DMS114 treated with DMSO at 0.1 percent for 48 hours (cell line): ENCODE measurements around the gene EIF4G3.
"Not testable (repeated sequence)": the region's sequence is repeated elsewhere in the genome, so short reads cannot be mapped to it uniquely, and the experiment has no call there.

Experiments used
- DNase-seq: peaks from one replicate; lab custom pipeline; 2025; ENCODE audit not compliant: unreplicated experiment; lab: John Stamatoyannopoulos, UW

The EIF4G3 gene

DNA sequence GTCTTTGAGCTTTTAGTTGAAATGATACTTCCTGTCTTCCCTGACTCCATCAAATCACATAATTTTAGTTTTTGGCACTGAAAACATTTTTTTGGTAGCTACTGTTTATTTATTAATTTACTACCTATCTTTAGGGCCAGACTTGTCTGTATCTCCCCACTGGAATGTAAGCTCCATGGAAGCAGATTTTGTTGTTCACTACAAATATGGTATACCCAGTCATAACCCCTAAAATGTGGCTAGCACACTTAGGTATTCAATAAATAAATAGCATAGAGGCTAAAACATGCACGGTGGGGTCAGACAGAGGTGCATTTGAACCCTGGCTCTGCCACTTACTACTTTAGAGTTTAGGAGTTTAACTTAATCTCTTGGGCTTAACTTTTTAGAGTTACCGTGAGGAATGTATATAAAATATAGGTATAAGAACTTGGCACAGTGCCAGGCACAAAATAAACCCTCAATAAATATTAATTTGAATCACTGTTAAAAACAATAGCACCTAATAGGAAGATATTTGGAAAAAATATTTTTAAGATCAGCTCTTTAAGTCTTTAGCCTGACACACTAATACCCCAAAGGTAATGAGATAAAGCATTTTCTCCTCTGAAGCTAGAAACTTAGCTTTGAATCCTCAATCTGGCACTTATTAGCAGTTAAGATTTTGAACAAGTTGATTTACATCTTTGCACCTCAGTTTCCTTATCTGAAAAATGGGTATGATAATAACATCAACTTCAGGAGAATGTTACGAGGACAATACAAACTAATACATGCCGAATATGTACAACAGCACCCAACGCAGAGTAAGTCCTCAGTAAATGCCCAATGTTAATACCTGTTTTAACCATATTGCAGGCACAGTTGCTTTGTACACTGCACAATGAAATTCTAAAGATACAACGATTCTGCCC is 330.0 kb downstream of the EIF4G3 start:
- no peak for DNase-seq

- DNase-seq = no peak
Observed at GRCh38 chr1:20840731-20841130, 336.0 kb downstream of the EIF4G3 start.

DNA sequence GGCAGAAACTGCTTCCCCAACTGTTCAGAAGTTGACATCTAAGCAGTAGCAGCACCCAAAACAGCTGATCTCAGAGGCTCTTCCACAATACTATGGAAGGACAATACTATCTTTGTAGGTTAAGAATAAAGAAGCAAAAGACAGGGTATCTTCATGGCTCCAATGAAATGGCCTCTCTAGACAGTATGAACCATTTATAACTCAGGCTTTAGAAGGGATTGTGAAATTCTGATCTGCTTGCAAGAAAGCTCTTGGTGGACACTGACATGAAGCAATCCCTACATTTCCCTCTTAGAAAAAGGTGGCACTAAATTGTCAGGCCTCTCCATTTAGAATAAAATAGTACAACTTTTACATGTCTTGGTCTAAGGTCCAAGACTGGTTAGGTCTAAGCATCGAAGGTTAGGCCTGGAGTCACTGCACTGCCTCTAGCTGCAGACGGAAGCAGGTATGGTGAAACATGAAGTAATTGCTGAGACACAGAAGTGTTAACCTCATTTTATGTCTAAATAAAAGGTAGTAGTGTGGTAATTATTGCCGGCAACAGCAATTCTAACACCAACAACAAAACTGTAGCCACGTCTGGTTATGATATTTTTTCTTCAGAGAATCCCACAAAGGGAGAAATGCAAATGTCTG is 339.0 kb downstream of the EIF4G3 start:
- no peak for DNase-seq

DNA sequence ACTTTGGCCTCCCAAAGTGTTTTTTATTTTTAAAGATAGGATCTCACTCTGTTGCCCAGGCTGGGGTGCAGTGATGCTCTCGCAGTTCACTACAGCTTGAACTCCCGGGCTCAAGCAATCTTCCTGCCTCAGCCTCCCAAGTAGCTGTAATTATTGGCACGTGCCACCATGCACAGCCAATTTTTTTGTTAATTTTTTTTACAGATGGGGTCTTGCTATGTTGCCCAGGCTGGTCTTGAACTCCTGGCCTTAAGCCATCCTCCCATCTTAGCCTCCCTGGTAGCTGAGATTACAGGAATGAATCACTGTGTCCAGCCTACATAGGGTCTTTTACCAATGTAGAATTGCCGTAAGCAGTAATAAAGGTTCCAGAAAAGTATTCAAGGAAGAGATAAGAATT is 340.5 kb downstream of the EIF4G3 start:
- DNase-seq = no peak

DNA sequence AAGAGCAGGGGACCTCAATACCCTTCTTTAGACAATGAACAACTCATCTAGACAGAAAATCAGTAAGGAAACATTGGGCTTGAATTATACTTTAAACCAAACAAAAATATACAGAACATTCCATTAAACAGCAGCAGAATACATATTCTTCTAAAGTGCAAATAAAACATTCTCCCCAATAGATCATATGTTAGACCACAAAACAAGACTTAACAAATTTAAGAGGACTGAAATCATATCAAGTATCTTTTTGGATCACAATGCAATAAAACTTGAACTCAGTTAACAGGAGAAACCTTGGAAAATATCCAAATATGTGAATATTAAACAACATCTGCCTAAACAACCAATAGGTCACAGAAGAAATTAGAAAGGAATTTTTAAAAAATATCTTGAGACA is 341.9 kb downstream of the EIF4G3 start:
- no peak for DNase-seq

DNA sequence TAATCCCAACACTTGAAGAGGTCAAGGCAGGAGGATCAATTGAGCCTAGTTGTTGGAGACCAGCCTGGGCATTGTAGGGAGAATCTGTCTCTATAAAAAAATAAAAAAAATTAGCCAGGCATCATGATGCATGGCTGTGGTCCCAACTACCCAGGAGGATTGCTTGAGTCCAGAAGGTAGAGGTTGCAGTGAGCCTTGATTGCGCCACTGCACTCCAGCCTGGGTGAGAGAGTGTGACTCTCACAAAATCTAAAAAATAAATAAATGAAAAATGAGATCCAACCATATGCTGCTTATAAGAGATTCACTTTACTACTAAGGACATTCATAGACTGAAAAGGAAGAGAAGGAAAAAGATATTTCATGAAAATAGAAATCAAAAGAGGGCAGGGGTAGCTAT is 342.5 kb downstream of the EIF4G3 start:
- no peak for DNase-seq

- DNase-seq = no peak
Observed at GRCh38 chr1:20830378-20830777, 346.3 kb downstream of the EIF4G3 start.

DNA sequence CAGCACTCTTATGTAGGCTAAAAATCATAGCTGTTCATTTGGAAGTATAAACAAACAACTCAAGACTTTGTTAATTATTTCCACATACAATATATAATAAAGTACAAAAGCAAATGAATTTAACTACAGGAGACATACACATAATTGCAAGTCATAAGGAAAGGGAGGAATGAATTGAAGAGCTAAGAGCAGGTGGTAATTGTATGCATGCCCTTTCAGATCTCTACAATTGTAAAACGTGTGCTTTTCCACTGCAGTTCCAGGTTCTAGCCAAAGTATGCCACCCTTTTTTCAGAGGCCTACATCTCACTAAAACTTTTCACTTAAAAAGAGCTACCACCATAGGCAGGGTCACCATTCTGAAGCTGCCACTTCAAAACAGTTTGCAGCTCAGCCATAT is 346.8 kb downstream of the EIF4G3 start:
- DNase-seq = no peak

- DNase-seq = no peak
Observed at GRCh38 chr1:20829531-20829930, 347.2 kb downstream of the EIF4G3 start.

- DNase-seq = no peak
Observed at GRCh38 chr1:20823845-20824244, 352.9 kb downstream of the EIF4G3 start.

GRCh38 chr1:20821466-20821865 is 355.2 kb downstream of the EIF4G3 start:
- no peak for DNase-seq

GRCh38 chr1:20819818-20820217 is 356.9 kb downstream of the EIF4G3 start:
- DNase-seq = no peak

GRCh38 chr1:20814534-20814871 is 362.2 kb downstream of the EIF4G3 start:
- no peak for DNase-seq

GRCh38 chr1:20811916-20812315 is 364.8 kb downstream of the EIF4G3 start:
- DNase-seq = no peak

GRCh38 chr1:20793236-20793635 is 383.5 kb downstream of the EIF4G3 start:
- no peak for DNase-seq

- DNase-seq = no peak
Observed at GRCh38 chr1:20792196-20792595, 384.5 kb downstream of the EIF4G3 start.

- no peak for DNase-seq
Observed at GRCh38 chr1:20790785-20791184, 385.9 kb downstream of the EIF4G3 start.

DNA sequence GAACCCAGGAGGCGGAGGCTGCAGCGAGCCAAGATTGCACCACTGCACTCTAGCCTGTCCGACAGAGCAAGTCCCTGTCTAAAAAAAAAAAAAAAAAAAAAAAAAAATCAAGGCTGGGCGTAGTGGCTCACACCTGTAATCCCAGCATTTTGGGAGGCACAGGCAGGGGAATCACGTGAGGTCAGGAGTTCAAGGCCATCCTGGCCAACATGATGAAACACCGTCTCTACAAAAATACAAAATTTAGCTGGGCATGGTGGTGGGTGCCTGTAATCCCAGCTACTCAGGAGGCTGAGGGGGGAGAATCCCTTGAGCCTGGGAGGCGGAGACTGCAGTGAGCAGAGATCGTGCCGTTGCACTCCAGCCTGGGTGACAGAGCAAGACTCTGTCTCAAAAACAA is 387.1 kb downstream of the EIF4G3 start:
- DNase-seq = not testable (repeated sequence)

DNA sequence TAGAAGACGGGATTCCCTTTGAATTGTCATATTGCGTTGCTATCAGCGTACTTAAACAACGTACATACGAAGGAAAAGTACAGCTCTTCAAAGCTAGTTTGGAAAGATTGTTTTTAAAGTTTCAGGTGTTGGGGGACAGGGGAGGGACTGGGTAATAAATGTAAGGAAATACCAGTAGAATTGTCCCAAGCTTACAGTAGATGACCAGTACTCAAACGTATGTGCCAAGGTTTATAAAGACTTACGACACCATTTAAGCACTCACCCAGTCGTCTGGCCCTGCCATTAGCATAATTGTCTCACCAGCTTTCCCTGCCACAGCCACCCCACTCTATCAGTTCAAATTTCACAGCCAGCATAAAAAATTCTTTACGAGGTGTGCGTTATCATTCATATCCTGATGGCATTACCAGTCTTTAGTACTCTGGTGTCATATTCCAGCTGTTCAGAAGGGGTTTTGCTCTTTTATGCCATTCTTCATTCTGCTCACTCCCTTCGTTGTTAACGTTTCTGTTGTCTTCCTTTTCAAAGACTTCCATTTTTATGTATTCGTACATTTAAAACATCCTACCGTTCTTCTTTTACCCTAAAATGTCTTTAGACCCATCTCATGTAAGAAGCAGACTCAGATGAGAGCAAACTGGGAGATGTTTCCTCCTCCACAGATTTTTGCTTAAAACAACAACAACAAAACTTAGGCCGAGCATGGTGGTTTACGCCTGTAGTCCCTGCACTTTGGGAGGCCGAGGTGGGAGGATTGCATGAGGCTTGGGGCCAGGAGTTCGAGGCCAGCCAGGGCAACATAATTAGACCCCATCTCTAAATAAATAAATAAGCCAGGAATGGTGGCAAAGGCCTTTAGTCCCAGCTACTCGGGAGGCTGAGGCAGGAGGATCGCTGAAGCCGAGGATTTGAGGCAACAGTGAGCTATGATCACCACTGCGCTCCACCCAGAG is 388.6 kb downstream of the EIF4G3 start:
- no peak for DNase-seq

DNA sequence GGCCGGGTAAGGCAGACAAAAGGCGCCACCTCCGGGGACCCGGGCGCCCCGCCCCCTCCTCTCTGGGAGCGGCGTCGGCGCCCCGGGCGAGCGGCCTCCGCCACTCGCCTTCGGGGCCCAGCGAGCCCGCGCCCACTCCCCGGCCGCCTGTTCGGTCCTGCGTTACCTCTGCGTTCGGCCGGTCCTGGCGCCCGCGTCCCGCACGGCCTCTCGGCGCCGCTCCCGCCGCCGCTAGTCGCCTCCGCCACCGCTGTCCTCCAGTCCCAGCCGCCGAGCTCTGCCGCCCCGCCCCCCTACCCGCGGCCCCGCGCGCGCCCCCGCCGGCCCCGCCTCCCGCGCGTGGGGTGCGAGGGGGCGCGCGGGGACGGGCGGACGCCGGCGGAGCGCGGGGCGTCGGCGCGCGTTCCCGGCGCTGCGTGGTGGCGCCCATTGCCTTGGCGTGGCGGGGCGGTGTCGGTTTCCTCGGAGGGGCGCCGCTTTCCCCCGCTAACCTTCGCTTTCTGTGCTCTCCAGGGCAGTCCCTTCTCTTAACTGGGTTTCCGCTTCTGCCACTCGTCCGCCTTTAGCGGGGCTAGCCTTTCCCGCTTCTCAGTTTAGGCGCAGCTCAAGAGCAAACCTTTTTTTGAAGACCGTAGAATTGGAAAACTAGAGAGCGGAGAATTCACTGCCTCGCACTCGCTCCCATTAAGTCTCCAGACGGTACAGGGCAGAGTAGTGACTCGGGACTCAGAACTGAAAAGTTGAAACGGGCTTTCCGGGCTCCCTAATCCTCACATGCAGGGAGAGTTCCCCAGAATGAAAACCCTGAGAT is 389.5 kb downstream of the EIF4G3 start, which contains the start of gene HP1BP3:
TSS of gene HP1BP3 (minus strand) at position 279 of the 811 bp plus-strand sequence. CDS start 6,867 bp downstream, outside the sequence.
- peak; percentile 67 for DNase-seq
